HK-2 (cell line): ENCODE data around the gene TMEM45B.
"Not testable (repeated sequence)": the region's sequence is repeated elsewhere in the genome, so short reads cannot be mapped to it uniquely, and the experiment has no call there.

Source experiments
- DNase-seq: peaks from one replicate; pipeline ENCODE4 v3.0.0-alpha.2; 2018; ENCODE audit not compliant: unreplicated experiment

TMEM45B gene

DNA sequence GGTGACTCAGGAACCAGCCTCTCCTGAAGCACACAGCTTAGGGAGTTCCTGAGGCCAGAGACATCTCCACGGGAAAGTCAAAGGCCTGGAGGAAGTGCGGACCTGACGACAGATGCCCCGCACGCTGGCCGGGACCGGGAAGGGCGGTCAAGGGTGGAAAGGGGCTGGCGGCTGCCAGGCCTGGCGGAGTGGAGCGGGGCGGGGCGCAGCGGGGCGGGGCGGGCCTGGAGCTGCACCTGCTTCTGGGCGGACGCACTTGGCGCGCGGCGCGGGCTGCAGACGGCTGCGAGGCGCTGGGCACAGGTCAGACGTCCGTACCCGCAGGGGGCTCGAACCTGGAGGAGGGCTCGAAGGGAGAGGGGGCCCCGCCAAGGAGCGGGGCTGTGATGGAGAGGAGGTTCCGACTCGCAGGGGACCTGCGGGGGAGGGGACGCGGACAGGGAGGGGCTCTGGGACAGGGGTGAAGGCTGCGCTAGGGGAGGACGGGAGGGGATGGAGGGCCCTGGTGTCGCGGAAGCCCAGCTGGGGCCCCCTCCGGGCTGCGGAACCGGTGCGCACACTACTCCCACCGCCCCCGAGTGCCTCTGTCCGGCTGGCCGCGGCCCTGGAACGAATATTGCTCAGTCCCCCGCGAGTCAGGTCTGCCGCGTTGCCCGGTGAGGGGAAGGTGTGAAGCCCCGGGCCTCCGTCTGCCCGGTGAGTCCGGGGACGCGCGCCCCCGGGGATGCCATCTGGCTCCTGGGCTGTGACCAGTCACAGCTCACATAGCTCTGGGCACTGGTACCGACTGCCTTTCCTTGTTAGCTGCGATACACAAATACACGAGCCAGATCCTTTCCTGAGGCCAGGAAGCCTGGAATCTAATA, at the start of gene TMEM45B:
Gene TMEM45B, plus strand, starts transcription at position 253 of the 866 bp plus-strand sequence. CDS start 36,635 bp downstream, outside the sequence.
- no peak for DNase-seq

DNA sequence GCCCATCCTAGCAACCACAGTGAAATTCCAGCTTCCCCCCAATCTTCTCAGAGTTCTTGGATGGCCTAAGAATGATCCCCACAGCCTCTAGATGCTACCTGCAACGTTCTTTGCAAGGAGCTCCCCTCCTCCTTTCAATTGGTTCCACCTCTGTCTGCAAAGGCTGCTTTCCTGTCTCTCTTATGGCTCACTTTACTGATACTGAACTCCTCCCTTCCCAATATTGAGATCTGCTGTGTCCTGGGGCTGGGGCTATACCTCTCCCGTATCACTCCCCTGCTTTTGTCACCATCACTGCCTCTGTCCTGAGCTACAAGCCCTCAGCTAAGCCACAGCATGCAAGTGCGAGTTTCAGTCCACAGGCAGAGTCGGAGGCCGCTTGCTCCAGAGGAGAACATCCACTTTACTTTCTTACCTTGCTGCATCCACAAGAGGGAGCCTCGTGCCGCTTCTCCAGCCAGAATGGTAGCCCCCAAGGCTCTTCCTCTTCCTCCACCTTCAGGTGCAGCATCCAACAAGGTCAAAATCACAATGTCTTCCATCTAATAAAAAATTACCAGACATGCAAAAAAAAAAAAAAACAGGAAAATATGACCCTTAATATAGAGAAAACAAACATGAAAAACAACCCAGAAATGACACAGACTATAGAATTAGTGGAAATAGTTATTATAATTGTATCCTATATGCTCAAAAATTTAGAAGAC, 48.6 kb upstream of the TMEM45B start:
- DNase-seq = peak; percentile 19

DNA sequence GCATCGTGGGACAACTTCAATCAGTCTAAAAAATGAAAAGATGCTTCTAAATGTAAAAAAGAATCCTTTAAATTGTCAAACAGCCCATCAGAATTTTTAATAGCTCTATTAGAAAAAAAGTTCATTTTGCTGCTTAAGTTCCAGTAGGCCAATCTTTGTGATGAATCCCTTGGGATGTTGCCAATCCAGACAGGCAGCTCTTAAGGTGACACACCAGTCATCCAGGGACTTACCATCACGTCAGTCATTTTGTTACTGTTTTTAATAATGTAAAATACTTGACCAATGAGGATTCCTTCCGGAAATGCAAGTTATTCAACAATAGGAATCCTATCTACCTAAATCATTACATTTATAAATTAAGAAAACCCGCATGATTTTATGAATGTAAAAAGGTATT, 47.8 kb upstream of the TMEM45B start:
- no peak for DNase-seq

DNA sequence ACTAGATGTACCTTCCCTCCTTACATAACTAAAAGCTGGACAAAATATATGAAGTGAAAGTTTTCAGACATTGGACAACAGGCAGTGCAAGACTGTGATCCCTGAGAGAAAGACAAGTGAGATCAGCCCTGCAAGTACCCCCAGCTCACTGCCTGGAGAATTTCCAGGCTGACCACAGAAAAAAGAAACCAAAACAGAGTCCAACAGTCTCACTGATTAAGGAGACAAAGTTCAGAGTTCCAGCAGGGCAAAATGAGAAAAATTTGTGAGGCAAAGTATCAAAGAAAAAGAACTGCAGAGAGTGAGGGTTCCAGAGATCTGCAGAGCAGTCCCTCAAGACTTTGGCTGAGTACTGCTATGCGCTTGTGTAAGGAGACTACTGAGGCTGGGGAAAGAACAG, 47.3 kb upstream of the TMEM45B start:
- no peak for DNase-seq

DNA sequence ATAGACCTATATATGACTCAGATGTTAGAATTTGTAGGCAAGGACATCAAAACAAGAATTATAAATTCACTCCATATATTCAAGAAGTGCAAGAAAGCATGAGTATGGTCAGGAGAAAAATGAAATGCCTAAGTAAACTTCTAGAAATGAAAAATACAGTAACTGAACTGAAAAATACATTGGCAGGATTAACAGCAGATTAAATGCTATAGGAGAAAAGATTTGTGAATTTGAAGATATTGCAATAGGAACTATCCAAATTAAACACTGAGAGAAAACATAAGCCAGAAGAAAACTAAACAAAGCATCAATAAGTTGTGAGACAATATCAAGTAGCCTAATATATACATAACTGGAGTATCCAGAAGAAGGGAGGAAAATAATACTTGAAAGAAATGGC, 46.6 kb upstream of the TMEM45B start:
- no peak for DNase-seq

DNA sequence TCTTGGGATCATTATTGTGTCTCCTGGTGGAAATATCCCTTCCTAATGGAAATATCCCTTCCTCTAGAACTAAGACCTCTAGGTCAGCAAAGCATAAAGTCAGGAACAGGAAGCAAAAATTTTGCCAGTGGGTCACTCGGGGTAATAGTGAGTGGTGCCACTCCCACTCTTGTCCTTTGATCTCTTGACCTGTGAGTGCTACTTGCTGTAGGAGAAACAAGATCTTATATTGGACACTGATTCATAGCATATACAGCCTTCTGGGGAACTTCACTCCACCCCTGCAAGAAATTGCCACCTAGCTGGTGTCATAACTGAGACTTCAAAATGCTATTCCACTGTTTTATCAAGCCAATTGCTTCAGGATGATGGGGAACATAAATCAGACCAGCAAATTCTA, 44.7 kb upstream of the TMEM45B start:
- DNase-seq = no peak

DNA sequence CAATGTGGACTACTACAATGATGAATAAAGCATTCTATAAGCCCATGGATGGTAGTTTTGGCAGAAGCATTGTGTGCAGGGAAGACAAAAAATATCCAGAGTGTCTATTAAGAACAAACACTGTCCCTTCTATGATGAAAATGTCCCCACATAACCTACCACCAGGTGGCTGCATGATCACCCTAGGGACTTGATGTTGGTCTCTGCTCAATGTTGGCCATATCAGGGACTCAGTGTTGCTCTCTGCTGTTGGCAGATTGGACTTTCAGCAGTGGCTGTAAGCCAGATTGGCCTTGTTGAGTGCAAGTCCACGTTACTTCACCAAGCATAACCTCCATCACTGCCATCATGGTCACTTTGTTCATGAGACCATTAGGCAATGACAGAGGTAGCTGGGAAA, 44.2 kb upstream of the TMEM45B start:
- DNase-seq = not testable (repeated sequence)

DNA sequence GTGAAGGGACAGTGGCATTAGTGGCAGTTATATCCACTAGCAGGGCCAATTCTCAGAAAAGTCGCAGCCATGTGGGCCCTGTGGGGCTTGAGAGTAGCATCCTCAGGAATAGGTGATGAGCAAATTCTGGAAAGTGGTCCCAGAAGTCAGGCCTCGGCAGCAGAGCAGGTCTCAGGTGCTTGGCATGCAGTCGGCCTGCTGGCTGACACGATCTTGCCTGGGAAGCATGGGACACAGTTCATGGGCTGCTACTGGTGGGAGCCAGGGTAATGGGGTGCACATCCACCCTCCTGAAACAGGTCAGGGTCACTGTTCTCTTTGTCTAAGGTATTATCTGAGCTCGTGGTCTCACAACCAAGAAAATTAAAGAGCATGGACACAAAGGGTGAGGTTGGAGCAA, 36.8 kb upstream of the TMEM45B start:
- DNase-seq = no peak

DNA sequence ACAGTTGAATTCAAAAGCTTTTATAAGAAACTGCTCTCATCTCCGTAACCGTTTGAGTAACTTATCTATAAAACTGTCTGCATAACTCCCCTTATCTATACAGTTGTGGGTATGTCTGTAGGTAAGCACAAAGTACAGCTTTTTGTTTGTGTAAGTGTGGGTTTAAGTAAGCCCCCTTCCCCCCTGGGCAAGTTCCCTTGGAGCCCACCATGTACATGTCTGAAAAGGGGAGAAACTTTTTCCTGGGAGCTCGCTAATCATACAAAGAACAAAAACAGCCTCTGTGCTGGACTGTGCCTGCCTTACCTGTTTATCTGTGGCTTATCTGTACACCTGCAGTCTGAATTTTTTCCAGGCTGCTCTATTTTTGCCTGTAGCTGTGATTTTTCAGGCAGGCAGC, 36.3 kb upstream of the TMEM45B start:
- no peak for DNase-seq

DNA sequence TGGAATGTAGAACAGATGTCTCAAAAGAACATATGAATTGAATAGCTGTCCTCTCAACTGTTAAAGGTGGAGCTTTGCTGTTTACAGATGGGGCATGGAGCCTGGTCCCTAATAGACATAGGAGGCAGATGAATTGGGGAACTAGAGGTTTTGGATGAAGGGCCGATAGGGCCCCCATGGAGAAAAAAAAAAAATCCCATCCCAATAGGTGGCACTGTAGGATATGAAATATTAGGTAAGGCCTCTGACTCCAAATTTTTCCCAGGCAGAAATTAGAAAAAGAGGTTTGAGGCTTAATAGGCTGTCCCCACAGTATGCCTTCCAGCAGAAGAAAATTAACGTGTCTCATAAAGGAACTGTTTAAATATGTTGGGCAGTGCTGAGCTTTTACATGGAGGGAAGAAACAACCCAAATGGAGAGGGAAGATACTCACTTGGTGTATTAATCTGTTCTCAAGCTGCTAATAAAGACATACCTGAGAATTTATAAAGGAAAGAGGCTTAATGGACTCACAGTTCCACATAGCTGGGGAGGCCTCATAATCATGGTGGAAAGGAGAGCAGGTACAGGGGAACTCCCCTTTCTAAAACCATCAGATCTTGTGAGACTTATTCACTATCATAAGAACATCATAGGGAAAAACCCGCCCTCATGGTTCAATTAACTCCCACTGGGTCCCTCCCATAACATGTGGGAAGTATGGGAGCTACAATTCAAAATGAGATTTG, 30.1 kb upstream of the TMEM45B start:
- no peak for DNase-seq

DNA sequence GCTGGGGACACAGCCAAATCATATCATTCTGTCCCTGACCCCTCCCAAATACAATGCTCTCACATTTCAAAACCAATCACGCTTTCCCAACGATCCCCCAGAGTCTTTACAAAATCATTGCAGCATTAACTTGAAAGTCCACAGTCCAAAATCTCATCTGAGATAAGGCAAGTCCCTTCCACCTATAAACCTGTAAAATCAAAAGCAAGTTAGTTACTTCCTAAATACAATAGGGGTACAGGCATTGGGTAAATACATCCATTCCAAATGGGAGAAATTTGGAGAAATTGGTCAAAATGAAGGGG, 29.6 kb upstream of the TMEM45B start:
- DNase-seq = not testable (repeated sequence)

DNA sequence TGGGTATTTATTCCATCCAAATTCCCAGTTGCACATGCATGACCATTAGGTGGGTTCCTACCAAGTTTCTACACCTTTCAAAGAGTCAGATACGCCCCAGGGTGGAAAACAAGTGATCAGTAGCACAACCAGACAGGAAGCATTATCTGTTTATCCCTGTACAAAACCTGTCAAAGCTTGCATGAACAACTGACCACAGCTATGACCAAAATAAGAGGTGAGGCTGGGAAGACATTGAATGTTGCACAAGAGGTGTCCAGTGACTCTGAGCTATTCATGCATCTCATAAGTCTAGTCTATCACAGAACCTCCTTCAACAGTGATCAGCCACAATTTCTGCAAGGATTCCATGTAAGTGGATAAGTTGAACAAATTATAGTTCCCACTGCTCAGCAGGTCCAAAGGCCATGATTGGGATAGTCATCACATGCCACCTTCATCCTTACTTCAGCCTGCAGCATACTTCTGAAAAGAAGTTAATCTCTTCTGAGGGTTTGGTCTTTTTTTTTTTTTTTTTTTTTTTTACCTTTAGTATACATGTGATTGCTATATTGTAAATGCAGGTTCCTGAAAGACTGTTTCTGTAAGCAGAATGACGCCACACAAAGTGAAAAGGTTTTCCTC, 28.0 kb upstream of the TMEM45B start:
- no peak for DNase-seq

DNA sequence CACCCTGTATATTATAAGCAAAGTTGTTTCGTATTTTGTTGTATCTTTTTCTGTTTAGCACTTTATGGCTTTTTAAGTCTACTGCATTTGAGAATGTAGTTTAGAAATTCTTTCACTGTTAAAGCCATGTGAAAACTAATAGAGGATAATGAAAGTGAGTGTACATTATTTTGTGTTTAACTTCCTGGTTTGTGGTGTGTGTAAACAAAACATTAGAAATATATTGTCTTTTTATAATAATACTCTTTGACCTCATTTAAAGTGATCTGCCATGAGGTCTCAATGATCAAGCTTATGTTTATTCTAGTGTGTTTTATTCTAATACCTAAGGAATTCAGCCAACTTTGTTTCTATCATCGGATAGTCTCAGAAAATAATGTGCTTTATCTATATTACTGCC, 27.4 kb upstream of the TMEM45B start:
- DNase-seq = no peak

DNA sequence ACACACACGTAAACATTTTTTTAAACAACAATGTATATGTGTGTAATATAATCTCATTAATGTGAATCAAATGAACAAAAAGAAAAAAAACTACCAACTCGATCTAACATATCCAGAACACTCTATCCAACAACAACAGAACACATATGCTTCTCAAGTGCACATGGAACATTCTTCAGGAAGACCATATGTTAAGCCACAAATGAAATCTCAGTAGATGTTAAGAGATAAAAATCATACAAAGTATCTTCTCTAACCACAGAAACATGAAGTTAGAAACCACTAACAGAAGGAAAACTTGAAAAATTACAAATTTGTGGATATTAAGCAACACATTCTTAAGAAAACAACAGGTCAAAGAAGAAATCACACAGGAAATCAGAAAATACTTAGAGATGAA, 25.5 kb upstream of the TMEM45B start:
- no peak for DNase-seq

DNA sequence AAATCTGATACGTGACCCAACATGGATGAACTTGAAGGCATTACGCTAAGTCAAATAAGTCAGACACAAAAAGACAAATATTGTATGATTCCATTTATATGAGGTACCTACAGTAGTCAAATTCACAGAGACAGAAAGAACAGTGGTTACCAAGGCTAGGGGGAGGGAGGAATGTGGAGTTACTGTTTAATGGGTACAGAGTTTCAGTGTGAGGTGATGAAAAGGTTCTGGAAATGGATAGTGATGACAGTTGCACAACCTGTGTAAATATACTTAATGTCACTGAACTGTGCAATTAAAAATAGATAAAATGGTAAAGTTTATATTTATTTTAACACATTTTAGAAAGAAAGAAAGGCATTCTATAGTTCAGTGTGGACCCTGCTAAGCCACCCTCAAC, 24.1 kb upstream of the TMEM45B start:
- DNase-seq = no peak

DNA sequence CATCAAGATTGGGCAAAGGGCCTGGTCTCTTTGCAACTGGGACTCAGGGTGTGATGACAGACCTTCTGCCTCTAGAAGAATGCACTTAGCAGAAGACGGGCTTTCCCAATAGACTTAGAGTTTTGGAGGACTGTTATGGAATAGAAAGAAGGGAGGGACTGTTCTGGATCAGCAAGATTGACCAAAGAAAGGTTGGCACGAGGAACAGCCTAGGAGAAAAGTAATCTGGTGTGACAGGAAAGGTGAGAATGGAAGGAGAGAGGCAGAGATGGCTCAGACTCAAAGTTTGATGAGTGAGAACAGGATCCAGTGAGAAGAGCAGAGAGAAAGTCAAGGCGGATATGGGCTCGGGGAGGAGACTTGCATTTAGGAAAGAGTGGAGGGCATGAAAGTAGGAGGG, 23.0 kb upstream of the TMEM45B start:
- no peak for DNase-seq

DNA sequence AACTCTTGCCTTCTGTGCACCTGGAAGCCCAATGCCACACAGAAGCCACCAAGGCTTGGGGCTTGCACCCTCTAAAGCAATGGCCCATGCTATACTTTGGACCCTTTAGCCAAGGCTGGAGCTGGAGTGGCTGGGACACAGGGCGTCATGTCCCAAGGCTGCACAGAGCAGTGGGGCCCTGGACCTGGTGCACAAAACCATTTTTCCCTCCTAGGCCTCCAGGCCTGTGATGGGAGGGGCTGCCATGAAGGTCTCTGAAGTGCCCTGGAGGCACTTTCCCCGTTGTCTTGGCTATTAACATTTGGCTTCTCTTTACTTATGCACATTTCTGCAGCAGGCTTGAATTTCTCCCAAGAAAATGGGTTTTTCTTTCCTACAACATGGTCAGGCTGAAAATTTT, 20.6 kb upstream of the TMEM45B start:
- DNase-seq = no peak

DNA sequence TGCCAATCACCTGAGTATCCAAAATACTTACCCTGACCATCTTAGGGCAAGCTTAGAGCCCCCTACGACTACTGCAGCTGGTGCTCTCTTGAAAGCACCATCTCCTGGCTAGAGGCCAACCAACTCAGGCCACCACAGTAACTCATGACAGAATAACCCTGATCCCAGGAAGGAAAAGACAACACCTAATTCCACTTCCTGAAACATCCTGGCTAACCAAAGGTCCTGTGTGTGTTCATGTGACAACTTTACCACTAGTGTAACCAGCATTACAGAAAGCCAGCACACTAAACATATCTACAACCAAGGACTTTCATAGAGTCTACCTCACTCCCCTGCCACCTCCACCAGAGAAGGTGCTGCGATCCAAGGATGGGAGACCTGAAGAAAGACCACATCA, 17.4 kb upstream of the TMEM45B start:
- no peak for DNase-seq

DNA sequence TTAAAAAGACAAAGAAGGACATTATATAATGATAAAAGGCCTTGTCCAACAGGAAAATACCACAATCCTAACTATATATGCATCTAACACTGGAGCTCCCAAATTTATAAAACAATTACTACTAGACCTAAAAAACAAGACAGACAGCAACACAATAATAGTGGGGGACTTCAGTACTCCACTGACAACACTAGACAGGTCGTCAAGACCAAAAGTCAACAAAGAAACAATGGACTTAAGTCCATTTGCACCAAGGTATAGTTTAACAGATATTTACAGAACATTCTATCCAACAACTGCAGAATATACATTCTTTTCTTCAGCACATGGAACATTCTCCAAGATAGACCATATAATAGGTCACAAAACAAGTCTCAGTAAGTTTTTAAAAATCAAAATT, 15.5 kb upstream of the TMEM45B start:
- DNase-seq = not testable (repeated sequence)

DNA sequence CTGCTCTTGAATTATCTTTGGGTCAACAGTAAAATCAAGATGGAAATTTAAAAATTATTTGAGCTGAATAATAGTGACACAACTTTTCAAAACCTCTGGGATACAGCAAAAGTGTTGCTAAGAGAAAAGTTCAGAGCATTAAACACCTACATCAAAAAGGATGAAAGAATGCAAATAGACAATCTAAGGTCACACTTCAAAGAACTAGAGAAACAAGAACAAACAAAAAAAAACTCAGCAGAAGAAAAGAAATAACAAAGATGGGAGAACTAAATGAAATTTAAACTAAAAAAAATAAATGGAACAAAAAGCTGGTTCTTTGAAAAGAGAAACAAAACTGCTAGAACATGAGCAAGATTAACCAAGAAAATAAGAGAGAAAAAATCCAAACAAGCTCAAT, 15.0 kb upstream of the TMEM45B start:
- DNase-seq = no peak

DNA sequence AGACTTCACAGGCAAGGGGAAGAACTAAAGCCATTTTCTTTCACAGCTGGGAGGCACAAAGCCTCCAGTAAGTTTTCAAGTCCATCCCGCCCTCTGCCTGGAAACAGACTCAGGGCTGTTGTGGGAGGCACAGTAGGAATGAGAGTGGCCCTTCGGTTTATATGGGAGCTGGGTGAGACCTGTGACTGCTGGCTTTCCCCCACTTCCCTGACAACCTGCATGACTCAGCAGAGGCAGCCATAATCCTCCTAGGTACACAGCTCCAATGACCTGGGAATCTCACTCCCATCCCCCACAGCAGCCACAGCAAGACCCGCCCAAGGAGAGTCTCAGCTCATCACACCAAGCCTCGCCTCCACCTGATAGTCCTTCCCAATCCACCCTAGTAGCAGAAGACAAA, 12.1 kb upstream of the TMEM45B start:
- no peak for DNase-seq

DNA sequence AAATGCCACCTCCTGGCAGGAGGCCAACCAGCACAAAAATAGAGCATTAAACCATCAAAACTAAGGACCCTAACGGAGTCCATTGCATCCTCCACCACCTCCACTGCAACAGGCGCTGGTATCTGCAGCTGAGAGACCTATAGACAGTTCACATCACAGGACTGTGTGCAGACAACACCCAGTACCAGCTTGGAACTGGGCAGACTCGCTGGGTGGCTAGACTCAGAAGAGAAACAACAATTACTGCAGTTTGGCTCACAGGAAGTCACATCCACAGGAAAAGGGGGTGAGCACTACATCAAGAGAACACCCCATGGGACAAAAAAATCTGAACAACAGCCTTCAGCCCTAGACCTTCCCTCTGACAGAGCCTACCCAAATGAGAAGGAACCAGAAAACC, 11.6 kb upstream of the TMEM45B start:
- no peak for DNase-seq
